Stimulated activated CD4-positive, alpha-beta T cell treated with anti-CD3 and anti-CD28 coated beads, Interleukin-4, amount 100 ng/mL, for 4 hours (primary cell): ENCODE measurements around the gene SPRYD7.
"Not testable (repeated sequence)": the region's sequence is repeated elsewhere in the genome, so short reads cannot be mapped to it uniquely, and the experiment has no call there.

ENCODE experiments used
- DNase-seq, 2 experiments: peaks; one replicate each; pipeline ENCODE4 v3.0.0-alpha.2; 2020

The SPRYD7 gene, protein sequence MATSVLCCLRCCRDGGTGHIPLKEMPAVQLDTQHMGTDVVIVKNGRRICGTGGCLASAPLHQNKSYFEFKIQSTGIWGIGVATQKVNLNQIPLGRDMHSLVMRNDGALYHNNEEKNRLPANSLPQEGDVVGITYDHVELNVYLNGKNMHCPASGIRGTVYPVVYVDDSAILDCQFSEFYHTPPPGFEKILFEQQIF

DNA sequence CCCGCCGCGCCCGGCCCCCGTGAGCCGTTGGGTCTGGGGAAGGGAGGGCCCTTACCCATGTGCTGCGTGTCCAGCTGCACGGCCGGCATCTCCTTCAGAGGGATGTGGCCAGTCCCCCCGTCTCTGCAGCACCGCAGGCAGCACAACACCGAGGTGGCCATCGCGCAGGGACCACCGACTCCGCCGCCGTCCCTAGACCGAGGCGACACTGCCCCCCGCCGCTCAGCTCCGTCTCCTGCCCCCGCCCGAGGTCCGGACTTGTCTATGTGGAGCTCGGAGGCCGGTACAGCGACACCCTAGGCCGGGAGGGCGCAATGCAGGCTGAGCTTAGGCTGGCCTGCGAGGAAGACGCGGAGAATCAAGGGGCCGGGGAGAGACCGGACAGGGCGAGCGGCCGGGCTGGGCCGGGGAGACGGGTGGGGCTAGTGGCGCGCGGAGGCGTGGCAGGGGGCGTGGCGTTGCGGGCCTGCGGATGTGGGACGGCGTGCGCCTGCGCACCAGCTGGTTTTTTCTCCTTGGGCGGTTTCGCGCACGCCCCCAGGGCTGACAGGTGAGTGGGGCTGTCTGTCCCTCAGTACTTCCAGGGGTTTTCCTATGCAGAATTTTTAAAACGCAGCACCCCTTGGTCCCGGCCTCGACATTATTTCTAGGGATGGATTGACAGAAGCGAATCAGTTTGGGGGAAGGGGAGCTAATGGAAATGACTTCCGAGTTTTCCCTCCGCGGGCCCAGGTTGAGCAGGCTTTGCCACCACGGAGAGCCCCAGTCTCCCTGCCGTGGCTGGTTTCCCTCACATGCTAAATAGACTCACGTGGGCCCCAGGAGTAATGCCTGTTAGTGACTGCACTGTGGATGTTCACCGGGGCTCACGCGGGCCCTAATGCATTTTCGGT lies at the start of gene SPRYD7:
SPRYD7 (minus strand) TSS at position 266 of the 893 bp plus-strand sequence; CDS start at position 161, 105 bp downstream.
- peak; percentile 88 to 96 for DNase-seq

DNA sequence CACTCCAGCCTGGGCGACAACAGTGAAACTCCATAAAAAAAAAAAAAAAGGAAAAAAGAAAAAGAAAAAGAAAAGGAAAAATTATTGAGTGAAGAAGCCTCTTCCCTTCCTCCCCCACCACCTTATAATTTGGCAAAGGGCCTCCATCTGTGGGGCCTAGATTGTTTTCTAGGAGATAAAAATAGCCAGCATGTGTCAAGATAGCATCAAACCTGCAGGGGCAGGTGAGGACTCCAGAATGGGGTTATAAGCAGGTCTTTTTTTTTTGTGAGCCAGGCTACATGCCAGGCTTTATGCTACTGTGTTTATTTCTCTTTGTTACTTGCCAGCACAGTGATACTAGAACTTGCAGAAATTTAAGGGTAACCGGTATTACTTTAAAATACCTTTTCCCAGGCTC lies 49.0 kb upstream of the SPRYD7 start:
- no peak for DNase-seq

DNA sequence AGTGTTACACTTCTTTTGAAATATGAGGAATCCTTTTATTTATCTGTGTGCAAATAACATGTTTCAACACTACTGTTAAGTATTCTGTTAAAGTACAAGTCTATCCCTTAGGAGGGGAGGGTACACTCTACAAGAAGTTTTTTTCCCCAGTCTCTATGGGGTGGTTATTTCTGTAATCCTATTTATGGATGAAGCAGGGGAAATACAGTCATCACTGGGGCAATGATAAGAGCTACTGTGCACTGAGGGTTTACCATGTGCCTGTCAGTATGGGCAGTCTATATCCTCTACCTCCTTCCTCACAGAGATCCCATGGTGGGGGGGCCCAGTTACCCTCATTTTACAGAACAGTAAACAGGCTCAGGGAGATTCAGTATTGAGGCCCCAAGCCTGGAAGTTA lies 44.1 kb upstream of the SPRYD7 start:
- DNase-seq = no peak

DNA sequence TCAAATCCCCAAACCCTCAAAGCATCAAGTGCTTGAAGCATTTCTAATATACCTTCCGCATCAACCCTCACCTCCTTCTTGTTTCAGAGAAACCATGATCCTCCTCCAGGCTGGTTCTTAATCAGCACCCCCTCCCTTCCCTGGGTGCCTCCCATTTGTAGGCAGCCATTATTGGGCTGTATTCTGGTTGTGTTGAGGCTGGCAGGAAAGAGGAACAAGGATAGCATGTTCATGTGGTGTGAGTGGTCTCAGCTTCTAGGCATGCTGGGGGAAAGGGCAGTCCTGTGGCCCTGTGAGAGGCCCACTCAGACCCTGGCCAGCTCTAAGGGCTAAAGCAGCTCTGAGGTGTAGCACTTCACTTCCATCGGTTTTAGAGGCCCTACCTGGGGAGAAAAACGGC lies 41.9 kb upstream of the SPRYD7 start:
- no peak for DNase-seq

DNA sequence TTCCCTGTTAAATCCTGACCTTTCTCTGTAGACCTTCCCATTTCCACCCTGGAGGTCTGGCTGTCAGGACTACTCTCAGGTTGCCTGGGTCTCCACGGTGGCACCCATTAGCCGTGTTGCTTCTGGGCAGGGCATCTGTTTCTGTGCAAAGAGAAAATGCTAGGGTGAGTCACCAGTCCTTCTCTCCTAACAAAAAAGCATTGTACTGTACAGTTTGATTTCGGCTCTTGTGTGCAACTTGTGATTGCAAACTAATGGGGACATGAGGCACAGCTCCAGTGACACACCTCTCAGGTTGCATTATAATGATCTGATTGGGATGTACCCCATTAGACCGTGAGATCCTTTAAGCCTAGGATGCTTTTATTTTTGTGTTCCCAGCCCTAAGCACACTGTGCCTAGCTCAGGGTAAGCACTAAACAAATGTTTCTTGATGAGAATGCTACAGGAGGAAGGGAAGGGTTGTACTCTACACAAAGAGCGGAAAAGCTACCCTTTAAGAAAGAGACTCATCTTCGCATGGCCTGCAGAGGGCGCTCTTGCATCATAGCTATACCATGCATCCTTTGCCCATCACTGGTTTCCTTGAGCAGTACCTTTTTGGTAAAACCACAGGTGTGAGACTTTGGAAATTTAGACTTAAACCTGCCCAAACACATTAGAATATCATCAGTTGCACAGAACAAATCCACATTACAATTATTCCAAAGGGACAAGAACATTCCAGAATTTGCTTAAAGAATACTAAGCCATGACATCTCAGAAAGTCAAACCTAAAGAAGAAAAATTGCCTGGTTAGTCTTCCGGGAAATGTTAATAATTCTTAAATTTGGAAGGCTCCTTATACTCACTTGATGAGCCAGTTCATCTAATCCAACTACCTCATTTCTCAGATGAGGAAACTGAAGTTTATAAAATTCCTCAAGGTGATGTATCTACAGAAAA lies 40.4 kb upstream of the SPRYD7 start:
- peak; percentile 67 to 74 for DNase-seq

DNA sequence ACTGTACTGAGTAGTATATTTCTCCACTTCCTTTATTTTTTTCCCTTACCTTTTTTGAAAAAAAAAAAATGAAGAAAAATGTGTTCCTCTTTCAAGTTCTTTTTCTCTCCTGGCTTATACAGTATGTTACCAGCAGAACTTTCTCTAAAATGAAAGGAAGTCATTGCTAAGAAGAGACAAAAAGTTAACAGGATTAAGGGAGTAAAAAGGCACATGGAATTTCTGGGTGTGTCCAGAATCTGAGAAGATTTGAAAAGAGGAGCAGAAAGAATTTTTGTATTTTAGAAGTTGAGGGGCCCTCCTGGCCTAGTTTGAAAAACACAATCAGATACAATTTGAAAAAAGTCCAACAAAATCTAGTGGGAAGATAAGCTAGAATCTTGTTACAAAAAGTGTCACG lies 39.7 kb upstream of the SPRYD7 start:
- DNase-seq = no peak

DNA sequence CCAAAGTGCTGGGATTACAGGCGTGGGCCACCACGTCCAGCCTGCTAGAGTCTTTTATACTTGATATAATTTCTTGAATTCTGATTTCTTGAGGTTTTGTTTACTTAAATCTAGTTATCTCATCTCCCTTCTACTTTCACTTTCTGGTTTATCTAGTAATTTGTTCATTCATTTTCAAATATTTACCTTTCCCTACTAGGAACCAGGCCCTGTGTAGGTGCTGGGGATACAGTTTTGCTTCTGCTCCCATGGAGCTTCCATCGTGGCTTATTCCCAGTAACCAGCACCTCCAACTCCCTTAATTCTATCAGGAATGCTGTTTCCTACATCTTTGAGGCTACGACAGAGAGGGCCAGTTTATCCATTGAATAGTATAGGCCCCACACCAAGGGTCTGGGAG lies 36.6 kb upstream of the SPRYD7 start:
- no peak for DNase-seq

DNA sequence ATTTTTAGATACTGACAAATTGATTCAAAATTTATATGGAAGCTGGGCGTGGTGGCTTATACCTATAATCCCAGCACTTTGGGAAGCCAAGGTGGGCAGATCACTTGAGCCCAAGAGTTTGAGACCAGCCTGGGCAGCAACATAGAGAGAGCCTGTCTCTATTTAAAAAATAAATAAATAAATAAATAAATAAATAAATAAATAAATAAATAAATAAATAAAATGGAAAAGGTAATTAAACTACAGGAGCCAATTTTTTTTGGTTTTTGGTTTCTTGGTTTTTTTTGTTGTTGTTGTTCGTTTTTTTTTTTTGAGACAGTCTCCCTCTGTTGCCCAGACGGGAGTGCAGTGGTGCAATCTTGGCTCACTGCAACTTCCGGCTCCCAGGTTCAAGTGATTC lies 31.3 kb upstream of the SPRYD7 start:
- DNase-seq = no peak

DNA sequence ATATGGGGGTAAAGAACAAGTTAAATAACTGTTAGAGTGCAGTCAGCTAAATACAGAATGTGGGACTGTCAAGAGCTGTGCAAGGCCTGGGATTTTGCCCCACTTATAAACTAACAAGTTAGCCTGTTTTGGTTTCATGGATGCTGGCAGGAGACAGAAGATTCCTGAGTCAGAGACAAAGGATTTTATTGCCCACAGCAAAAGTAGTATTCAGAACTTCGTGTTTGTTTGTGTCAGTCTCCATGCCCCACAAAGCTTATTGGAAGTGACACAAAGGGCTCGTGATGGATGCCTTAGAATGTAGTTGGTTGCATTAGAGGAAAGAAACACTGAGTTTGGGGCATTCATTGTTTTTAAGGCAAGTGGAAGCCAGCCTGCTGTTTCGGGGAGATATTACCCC lies 22.2 kb upstream of the SPRYD7 start:
- no peak for DNase-seq

DNA sequence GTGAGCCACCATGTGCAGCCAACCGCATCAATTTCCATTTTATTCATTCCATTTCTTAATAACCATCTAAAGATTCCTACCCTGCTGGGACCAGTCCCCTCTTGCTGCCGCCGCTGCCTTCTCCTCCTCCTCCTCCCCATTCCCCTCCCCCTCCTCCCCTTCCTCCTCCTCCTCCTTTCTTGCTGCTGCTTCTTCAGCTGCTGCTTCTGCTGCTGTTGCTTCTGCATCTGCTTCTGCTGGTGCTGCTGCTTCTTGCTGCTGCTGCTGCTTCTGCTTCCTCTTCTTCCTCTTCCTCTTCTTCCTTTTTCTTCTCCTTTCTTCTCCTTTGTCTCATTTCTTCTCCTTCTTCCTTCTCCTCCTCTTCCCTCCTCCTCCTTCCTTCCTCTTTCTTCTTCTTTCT lies 20.0 kb upstream of the SPRYD7 start:
- DNase-seq = no peak

DNA sequence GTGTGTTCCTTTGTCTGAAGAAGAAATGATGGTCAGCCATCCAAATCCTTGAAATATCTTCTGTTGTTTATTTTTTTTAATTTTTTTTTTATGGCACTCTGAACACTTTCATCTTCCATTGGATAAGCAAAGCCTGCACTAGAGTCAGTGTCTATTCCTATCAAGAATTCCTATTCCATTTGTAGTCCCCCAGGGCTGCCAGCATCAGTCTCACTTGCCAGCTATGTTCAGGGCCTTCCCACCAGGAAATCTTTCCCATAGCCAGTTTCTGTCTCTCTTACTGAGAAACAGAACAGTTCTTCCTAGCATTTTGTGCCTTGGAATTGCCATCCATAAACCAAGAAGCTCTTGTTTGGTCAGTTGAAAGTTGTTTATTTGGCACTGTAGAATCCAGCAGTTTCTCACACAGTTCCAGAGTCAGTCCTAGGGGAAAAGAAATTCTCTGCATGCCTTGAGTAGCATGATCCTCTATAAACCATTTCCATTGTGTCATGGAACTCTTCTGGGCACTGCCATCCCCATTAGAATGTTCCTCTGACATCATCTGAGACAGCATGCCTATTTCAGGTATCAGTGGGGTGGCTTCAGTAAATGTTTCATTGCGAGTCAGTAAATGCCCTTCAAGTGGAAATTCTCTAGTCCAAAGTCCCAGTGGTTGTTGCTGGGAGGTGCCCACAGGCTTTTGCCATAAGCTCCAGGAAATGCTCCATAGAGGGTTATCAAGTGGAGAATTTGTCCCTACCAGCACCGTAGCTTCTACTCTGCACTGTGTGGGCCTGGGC lies 18.7 kb upstream of the SPRYD7 start:
- no peak for DNase-seq

DNA sequence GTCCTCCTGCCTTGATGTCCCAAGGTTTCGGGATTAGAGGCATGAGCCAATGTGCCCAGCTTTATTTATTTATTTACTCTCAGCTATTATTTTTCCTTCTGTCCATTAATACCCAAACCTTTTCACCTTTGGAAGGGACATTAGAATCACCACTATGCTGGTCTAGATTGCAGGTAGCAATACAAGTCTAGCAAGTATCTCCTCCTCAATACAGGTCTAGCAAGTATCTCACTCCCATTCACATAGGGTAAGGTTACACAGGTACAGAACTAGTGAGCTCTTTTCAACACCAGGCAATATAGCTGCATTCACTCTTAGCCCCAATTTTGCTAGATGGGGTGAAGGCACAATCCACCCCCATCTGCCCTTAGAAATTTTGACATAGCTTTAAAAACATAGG lies 17.4 kb upstream of the SPRYD7 start:
- no peak for DNase-seq

DNA sequence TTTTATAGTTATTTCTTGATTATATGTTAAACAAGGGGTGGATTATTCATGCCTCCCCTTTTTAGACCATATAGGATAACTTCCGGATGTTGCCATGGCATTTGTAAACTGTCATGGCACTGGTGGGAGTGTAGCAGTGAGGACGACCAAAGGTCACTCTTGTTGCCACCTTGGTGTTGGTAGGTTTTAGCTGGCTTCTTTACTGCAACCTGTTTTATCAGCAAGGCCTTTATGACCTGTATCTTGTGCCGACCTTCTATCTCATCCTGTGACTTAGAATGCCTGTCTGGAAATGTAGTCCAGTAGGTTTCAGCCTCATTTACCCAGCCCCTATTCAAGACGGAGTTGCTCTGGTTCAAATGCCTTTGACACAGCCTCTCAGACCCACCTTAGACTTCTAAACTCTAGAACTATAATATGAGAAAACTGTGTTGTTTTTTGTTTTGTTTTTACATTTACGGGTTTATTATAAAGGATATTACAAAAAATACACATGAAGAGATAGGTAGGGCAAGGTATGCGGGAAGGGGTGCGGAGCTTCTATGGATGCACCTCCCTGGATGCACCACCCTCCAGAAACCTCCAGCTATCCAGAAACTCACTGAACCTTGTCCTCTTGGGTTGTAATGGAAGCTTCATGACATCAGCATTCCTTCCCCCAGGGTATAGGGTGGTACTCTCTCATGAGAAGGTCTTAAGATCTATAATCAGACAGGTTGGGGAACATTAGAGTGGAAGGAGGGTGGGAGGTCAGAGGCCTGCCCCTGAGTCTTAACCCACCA lies 15.8 kb upstream of the SPRYD7 start:
- no peak for DNase-seq

DNA sequence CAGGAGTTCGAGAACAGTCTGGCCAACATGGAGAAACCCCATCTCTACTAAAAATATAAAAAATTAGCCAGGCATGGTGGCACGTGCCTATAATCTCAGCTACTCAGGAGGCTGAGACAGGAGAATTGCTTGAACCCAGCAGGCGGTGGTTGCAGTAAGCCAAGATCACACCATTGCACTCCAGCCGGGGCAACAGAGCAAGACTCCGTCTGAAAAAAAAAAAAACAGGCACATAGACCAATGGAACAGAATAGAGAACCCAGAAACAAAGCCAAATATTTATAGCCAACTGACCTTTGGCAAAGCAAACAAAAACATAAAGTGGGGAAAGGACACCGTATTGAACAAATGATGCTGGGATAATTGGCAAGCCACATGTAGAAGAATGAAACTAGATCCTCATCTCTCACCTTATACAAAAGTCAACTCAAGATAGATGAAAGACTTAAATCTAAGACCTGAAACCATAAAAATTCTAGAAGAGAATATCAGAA lies 12.7 kb upstream of the SPRYD7 start:
- not testable (repeated sequence) for DNase-seq

DNA sequence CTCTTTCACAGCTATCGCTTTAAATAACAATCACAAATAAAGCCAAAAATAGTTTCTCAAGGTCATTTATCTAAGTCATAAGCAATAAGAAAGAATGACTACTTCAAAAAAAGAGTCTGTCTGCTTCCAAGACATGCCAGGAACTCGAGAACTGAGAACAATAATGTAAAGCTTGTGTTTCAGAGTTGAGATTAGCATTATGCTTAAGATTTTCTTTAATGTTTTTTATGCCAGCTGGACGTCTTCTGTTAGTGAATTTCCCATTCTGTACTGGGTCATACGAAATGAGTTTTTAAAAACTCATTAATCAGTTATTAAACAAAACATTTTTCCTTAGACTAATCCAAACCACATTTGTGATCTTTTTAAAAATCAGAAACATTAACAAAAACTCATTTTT lies 3.2 kb upstream of the SPRYD7 start:
- DNase-seq = no peak

DNA sequence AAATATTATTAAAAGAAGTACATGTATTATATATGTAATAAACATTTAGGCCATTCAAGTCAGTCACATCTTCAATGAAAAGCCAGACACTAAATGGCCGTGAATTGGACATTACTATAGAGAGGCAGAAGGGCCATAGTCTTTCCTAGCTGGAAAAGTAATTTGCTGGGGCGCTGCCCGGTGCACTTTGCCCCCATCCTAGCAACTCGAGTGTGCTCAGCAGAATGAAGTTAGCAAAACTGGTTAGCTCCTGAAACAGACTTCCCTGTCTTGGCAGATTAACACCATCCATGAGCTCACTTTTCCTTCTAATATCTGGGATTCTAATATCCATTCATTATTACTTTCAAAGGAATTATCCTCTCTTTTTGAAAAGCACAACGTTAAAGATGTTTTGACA lies 2.8 kb upstream of the SPRYD7 start:
- DNase-seq = no peak

DNA sequence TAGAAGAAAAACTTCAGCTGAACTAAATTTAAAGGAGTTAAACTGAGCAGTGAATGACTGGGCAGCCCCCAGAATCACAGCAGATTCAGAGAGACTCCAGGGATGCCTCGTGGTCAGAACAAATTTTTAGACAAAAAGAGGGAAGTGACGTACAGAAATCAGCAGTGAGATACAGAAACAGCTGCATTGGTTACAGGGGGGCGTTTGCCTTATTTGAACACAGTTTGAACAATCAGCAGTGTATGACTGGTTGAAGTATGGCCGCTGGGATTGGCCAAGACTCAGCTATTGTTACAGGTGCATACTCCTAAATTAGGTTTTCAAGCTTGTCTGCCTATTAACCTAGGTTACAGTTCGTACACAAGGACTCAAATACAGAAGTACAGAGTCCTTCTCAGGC lies 2.2 kb upstream of the SPRYD7 start:
- DNase-seq = no peak

DNA sequence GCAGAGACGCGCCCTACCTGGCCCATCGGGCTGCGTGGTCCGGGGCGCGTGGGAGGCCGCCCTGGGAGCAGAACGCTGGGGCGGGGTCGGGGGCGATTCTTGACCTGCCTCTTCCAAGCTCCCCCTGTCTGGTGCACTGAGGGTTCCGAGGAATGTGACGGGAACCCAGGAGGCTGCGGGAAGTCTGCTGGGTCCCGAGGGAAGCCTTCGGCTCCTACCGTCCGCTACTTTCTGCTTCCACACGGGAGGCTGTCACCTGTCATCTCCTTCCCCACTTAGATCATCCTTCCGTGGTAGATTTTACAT lies 781 bp upstream of the SPRYD7 start:
- no peak for DNase-seq

DNA sequence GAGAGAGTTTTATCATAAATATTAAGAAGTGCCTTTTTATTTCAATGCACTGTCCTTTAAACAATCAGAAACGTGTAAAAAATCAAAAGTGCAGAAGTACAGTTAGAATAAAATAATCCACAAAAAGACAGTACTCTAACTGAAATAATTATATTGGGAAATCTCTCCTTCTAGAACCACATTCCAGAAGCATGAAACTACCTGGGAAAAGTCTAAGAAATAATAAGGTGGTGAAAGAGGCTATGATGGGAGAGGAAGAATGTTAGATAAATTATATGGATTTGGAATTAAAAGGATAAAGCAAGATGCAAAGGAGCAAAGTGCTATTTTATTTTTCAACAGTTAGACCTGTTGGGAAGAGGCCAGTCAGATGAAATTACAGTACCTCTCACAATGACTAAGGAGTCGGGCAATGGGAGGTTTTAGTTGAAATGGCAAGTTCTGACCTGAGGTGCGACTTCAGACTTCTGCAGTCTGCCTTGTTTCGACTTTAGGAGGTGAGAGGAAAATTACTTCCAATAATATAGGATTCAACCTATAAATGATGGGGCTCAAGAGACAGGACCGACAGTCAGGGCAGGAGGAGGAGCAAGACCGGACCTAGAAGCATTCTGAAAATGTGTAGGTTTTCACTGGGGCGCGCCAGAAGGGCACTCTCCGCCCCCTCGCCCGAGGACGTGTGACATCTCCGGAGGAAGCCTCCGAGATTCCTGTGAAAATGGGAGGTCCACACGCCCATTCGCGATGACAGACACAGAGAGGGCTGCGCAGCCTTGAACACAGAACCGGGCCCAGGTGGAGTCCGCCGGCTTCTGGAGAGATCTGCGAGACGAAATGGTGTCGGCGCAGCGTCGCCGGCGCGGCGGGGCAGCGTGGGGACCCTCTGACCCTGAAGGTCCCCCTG lies 717 bp downstream of the SPRYD7 start:
- peak; percentile 12 to 27 for DNase-seq

DNA sequence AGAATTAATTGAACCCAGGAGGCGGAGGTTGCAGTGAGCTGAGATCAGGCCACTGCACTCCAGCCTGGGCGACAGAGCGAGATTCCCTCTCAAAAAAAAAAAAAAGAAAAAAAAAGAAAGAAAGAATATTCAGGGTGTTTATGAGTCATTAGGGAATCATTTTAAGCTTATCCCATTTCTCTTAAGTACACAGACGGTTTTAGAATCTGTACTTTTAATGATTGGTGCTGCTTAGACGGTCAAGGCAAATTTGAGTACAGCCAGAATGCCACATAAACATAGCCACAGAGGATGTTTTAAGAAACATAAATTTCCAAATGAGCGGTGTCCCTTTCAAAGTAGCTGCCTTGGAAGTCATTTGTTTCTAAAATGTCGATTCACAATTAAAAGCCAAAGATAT lies 2.6 kb downstream of the SPRYD7 start:
- no peak for DNase-seq

DNA sequence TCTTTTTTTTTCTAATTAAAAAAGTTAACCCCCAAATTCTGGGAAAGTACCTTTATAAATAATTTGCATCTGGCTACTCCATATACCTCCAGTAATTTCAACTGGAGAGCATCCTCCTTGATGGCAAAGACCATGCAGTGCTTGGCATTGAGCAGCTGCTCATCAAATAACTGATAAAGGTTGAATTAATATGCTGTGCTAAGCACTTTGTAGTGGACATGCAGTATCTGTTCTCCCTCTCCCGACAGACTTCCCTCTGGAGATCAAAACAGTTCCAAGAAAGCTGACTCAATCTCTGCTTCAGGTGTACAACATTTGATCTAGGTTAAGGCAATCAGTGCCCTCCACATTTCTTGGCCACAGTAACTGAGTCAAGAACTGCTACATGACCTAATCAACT lies 3.3 kb downstream of the SPRYD7 start:
- no peak for DNase-seq
